GM19463 (cell line): Measurements from ENCODE around the gene MFGE8.
A peak's percentile ranks its signal among the peaks of the same experiment; 100 is the strongest.
"Not testable (repeated sequence)": the region's sequence is repeated elsewhere in the genome, so short reads cannot be mapped to it uniquely, and the experiment has no call there.

ENCODE experiments used
- ATAC-seq: cut with Tn5 transposase; IDR thresholded peaks from one replicate; pipeline ENCODE4 v1.9.1; 2021; ENCODE audit warnings: mild to moderate bottlenecking, moderate library complexity; ENCODE audit not compliant: unreplicated experiment

The MFGE8 gene, protein sequence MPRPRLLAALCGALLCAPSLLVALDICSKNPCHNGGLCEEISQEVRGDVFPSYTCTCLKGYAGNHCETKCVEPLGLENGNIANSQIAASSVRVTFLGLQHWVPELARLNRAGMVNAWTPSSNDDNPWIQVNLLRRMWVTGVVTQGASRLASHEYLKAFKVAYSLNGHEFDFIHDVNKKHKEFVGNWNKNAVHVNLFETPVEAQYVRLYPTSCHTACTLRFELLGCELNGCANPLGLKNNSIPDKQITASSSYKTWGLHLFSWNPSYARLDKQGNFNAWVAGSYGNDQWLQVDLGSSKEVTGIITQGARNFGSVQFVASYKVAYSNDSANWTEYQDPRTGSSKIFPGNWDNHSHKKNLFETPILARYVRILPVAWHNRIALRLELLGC

DNA sequence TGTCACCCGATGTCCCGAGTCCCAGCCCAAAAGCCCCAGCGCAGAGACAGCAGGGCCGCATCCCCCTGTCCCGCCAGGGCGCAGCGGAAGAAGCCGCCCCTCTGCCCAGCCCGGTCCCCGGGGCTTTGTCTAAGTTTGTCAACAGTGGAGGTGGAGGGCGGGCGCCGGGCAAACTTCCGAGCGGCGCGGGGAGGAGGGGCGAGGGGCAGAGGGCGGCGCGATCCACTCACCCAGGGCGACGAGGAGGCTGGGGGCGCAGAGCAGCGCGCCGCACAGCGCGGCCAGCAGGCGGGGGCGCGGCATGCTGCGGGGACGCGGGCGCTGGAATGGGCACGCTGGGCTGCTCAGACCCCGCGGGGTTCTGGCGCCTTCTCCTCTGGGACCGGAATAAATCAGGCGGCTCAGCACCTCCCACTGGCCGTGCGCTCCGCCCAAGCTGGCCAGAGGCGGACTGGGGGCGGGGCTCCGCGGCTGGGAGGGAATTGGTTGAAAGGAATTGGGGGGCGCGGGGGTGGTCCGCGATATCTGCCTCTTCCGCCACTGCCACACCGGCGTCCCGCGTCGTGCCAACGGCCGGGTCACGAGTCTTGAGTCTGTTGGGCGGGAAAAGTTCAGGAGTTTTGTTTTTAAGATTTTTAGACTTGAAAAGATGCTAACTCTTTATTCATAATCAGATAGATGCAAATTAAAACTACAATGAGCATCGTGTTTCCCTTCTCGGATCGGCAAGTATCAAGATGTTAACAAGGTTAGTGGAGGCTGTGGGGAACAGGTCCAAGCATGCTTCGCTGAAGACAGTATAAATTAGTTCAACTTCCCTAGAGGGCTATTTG is at the start of gene MFGE8:
Gene MFGE8, minus strand, starts transcription at position 363 of the 833 bp plus-strand sequence. Its CDS starts 60 bp downstream, at position 303.
- peak; percentile 83 for ATAC-seq

- ATAC-seq, result no peak
Measured at GRCh38 chr15:88959445-88959844, 46.3 kb upstream of the MFGE8 start.

GRCh38 chr15:88956906-88957305 is 43.7 kb upstream of the MFGE8 start:
- no peak for ATAC-seq

DNA sequence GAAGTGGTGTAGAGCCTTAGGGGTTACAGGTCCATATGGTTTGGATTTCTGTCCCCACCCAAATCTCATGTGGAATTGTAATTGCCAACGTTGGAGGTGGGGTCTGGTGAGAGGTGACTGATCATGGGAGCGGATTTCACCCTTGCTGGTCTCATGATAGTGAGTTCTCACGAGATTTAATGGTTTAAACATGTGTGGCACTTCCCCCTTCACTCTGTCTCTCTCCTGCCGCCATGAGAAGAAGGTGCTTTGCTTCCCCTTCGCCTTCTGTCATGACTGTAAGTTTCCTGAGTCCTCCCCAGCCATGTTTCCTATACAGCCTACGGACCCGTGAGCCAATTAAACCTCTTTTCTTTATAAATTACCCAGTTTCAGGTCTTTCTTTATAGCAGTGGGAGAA is 43.1 kb upstream of the MFGE8 start:
- no peak for ATAC-seq

- ATAC-seq, result no peak
Measured at GRCh38 chr15:88954431-88955277, 41.5 kb upstream of the MFGE8 start.

- no peak for ATAC-seq
Measured at GRCh38 chr15:88950600-88951160, 37.5 kb upstream of the MFGE8 start.

DNA sequence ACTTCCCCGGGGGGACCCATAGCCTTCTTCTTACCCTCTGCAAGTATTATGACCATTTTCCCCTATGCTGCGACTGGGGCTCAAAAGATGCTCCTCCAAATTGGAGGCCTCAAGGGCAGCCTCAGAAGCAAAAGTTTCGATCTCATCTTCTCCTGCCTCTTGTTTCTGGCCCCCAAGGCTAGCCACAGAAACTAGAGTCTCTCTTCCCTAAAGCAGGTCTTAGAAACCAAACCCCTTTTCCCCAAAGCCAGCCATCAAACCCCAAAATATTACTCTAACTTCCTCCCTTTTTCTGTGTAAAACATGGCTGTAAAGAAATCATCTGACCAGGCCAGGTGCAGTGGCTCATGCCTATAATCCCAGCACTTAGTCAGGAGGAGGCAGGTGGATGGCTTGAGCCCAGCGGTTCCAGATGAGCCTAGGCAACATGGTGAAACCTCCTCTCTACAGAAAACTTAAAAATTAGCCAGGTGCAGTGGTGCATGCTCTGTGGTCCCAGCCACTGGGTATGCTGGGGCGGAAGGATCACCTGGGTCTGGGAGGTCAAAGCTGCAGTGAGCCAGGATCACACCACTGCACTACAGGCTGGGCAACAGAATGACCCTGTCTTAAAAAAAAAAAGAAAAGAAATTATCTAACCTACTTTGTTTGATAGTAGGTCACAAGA is 36.7 kb upstream of the MFGE8 start:
- peak; percentile 60 for ATAC-seq

DNA sequence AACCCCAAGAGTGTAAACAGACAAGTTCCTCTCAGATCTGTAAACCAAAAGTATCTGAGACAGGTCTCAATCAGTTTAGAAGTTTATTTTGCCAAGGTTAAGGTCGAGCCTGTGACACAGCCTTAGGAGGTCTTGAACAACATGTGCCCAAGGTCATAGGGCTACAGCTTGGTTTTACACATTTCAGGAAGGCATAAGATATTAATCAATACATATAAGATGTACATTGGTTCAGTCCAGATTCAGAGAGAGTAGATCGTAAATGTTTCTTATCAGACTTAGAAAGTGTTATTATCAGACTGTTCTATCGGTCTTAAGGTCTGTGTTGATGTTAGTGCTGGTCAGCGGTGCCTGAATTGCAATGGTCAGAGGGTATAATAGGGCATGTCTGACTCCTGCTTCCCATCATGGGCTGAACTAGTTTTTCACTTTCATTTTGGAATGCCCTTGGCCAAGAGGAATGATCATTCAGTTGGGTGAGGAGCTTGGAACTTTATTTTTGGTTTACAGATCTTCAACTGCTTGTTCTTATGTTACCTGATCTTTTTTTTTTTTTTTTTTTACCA is 27.0 kb upstream of the MFGE8 start:
- no peak for ATAC-seq

- no peak for ATAC-seq
Measured at GRCh38 chr15:88939486-88939806, 26.3 kb upstream of the MFGE8 start.

- ATAC-seq, result no peak
Measured at GRCh38 chr15:88938802-88939485, 25.8 kb upstream of the MFGE8 start.

DNA sequence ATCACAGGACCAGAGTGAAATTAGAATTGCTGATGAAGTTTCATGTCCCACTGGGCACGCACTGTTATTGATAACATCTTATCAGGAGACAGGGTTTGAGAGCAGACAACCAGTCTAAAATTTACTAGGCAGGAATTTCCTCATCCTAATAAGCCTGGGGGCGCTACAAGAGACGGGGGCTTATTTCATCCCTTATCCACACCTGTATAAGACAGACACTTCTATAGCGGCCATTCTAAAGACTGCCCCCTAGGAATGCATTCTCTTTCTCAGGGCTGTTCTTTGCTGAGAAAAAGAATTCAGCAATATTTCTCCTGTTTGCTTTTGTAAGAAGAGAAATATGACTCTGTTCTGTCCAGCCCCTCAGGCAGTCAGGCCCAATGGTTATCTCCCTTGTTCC is 21.3 kb upstream of the MFGE8 start:
- not testable (repeated sequence) for ATAC-seq

DNA sequence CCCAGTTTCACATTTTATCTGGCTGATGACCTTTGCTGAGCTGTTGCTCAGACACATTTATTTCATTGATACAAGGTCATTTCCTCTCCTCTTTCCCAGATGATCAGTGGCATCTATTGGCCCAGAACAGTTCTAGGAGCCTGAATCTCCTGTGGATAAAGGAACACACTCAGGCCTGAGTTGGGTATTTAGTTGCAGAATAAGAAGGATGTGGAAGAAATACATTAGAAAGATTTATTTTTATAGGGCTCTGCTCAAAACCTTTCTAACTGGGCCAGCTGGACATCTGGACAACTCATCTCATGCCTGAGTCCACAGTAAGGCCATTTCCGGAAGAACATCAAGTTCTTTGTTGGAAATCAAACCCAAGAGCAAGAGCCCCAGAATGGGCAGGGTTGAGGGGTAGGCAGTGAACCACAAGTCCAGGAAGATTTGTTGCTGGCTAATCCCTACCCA is 19.7 kb upstream of the MFGE8 start:
- no peak for ATAC-seq

GRCh38 chr15:88932271-88932874 is 19.2 kb upstream of the MFGE8 start:
- ATAC-seq, result no peak

GRCh38 chr15:88930579-88930978 is 17.4 kb upstream of the MFGE8 start:
- no peak for ATAC-seq

GRCh38 chr15:88929358-88930098 is 16.3 kb upstream of the MFGE8 start:
- ATAC-seq, result not testable (repeated sequence)

GRCh38 chr15:88928192-88928591 is 15.0 kb upstream of the MFGE8 start:
- ATAC-seq, result not testable (repeated sequence)

- not testable (repeated sequence) for ATAC-seq
Measured at GRCh38 chr15:88925648-88926047, 12.5 kb upstream of the MFGE8 start.

DNA sequence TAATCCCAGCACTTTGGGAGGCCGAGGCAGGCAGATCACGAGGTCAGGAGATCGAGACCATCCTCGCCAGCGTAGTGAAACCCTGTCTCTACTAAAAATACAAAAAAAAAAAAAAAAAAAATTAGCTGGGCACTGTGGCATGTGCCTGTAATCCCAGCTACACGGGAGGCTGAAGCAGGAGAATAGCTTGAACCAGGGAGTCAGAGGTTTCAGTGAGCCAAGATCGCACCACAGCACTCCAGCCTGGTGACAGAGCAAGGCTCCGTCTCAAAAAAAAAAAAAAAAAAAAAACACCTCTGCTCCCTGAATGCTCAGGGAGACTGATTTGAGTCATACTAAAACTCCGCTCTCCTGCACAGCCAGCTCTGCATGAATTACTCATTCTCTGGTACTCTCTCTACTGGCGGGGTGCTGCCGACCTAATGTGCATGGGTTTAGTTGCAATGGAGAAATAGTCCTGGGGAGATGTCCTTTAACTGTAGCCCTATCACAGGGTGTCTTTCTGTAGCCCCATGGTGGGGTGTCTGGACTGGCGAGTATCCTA is 7.8 kb upstream of the MFGE8 start:
- peak; percentile 51 for ATAC-seq
